Subcutaneous abdominal adipose tissue (tissue), 5 donors: ENCODE results near the gene QKI.

ENCODE experiments used
- H3K27ac ChIP-seq: one replicate; pipeline ENCODE4 v1.7.0; 2013; ENCODE audit warnings: low read depth, mild to moderate bottlenecking, inconsistent platforms, low read length, moderate library complexity
- H3K27me3 ChIP-seq, 5 donors: one replicate each; pipeline ENCODE4 v1.7.0; 2013; ENCODE audit warnings: low read length in 5 of 5, inconsistent platforms in 1 of 5; ENCODE audit not compliant: control insufficient read depth in 5 of 5, insufficient read depth in 4 of 5
- H3K36me3 ChIP-seq, 5 donors: one replicate each; pipeline ENCODE4 v1.7.0; 2013; ENCODE audit warnings: low read length in 5 of 5; ENCODE audit not compliant: control insufficient read depth in 5 of 5, insufficient read depth in 5 of 5
- H3K4me1 ChIP-seq, 5 donors: one replicate each; pipeline ENCODE4 v1.7.0; 2013; ENCODE audit warnings: low read length in 5 of 5, mild to moderate bottlenecking in 3 of 5, moderate library complexity in 1 of 5; ENCODE audit not compliant: control insufficient read depth in 5 of 5, insufficient read depth in 5 of 5
- H3K4me3 ChIP-seq, 5 donors: one replicate each; pipeline ENCODE4 v1.7.0; 2013; ENCODE audit warnings: low read length in 5 of 5, low read depth in 1 of 5
- H3K9ac ChIP-seq, 5 donors: one replicate each; pipeline ENCODE4 v1.7.0; 2013; ENCODE audit warnings: low read length in 5 of 5, mild to moderate bottlenecking in 4 of 5, moderate library complexity in 3 of 5
- H3K9me3 ChIP-seq, 5 donors: one replicate each; pipeline ENCODE4 v1.7.0; 2013; ENCODE audit warnings: low read length in 5 of 5; ENCODE audit not compliant: control insufficient read depth in 5 of 5
- donor health status: healthy.
- donor health status: healthy.
- donor health status: healthy.
- donor health status: healthy.
- donor health status: healthy.

The QKI gene

DNA sequence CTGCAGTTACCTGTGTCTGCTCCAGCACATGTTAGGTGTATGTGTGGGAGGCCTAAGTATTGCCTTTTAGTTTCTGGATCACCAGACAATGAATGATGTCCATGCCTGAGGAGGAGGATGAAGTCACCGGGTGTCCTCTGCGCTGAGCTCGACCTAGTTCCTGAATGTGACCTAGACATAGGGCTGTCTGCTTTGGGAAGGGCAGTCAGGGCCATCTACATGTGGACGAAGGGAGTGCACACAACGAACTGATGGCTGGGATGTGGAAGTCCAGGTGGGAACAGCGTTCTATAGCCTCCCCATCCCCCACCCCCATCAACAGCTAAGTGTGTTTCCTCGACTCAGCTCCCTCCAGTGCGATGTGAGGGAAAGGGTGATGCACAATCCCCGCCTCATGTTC lies 186.3 kb downstream of the QKI start:
- H3K27ac ChIP-seq: no peak overlapping the region

DNA sequence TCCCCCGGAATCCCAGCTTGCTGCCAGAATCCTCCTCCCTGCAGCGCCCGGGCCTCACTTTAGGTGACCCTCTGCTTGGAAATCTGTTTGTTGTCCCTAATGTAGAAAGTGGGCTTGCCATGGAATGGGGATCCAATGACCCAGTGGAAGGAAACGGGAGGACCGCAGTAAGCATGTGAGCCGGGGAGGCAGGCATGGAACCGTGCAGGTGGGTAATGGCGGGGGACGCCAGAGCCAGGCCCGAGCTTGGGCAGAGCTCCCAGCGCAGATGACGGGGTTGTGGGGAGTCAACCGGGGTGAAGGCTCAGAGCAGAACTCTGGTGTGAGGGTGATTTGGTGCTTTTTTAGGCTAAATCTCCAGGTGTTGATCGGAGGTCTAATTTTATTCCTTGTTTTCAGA lies 188.3 kb downstream of the QKI start:
- Histone ChIP-seq H3K4me1 (peaks cover 0 to 5% (median 0%) of the 10 kb centered on the region in 5 donors), H3K27me3 (no peaks in the 10 kb centered on the region), H3K36me3 (no peaks in the 10 kb centered on the region), H3K27ac (no peak overlapping the region), H3K9me3 (no peaks in the 10 kb centered on the region), H3K4me3 (no peak overlapping the region), H3K9ac (no peak overlapping the region)

More for the DNA sequence above, 186.3 kb downstream of the QKI start:
- H3K9ac ChIP-seq: no peak overlapping the region
- H3K36me3 ChIP-seq: no peaks in the 10 kb centered on the region
- H3K4me3 ChIP-seq: no peak overlapping the region
- H3K27me3 ChIP-seq: no peaks in the 10 kb centered on the region
- no peaks in the 10 kb centered on the region for H3K9me3 ChIP-seq
- peaks cover 0 to 5% (median 0%) of the 10 kb centered on the region in 5 donors for H3K4me1 ChIP-seq

DNA sequence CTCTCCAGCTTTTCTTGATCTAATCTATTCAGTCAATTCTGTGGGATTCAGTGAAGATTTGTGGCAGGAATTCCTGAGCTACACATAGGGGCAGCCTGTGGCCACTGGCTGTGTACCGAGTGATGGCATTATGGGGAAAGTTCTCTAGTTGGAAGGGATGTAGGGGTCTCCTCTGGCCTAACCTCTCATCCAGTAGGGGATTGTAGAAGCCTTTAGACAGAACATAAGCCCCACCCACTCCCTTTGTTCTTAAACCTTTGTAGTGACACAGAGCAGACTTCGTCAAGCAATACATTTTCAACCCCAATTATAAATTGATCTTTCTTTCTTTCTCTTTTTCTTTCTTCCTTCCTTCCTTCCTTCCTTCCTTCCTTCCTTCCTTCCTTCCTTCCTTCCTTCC lies 188.9 kb downstream of the QKI start:
- peaks cover 0 to 5% (median 0%) of the 10 kb centered on the region in 5 donors for H3K4me1 ChIP-seq
- H3K27ac ChIP-seq: no peak overlapping the region
- H3K9me3 ChIP-seq: no peaks in the 10 kb centered on the region
- no peak overlapping the region for H3K9ac ChIP-seq
- H3K27me3 ChIP-seq: no peaks in the 10 kb centered on the region
- H3K36me3 ChIP-seq: no peaks in the 10 kb centered on the region
- no peak overlapping the region for H3K4me3 ChIP-seq

DNA sequence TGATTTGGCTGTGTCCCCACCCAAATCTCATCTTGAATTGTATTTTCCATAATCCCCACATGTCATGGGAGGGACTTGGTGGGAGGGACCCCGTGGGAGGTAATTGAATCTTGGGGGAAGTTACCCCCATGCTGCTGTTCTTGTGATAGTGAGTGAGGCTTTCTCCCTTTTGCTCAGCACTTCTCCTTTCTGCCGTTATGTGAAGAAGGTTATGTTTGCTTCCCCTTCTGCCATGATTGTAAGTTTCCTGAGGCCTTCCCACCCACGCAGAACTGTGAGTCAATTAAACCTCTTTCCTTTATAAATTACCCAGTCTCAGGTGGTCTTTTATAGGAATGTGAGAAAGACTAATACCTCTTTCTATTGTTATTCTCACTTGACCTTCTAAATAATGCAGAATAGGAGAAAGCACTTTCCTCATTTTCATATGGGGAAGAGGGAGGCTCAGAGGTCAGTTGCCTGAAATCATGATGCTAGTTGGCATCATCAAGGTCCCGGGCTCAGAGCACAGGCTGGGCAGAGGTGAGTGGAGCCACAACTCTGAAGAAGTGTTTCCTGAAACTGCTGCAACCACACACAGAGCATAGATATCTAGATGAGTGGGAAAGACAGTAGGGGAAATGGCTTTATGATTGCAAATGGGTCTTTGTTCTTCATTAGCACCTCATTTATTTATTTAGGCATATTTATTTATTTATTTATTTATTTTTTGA lies 191.0 kb downstream of the QKI start:
- no peaks in the 10 kb centered on the region for H3K36me3 ChIP-seq

DNA sequence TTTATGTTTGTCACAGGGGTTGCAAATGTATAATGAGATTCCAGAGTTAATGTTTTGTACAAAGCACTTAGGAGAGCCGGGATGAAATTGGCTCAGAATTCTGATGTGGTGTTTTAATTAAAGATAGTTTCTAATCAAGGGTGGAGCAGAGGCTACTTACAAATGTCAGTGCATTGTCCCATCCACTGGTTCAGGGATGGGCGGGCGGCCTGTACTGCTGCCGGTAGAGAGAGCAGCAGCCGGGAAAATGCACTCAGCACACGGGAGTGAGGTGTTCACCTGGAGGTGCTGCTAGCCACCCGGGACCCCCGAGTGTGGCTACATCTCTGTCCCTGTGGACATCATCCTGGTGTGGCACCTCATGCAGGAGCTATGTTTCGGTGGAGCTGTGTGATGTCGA lies 193.3 kb downstream of the QKI start:
- H3K27me3 ChIP-seq: no peaks in the 10 kb centered on the region
- no peaks in the 10 kb centered on the region for H3K36me3 ChIP-seq
- no peak overlapping the region for H3K27ac ChIP-seq
- H3K9ac ChIP-seq: no peak overlapping the region
- no peaks in the 10 kb centered on the region for H3K9me3 ChIP-seq
- H3K4me3 ChIP-seq: no peak overlapping the region
- no peaks in the 10 kb centered on the region for H3K4me1 ChIP-seq

More for the DNA sequence above, 191.0 kb downstream of the QKI start:
- Histone ChIP-seq H3K4me3 (no peak overlapping the region), H3K4me1 (no peaks in the 10 kb centered on the region), H3K27me3 (no peaks in the 10 kb centered on the region), H3K9ac (no peak overlapping the region), H3K9me3 (no peaks in the 10 kb centered on the region), H3K27ac (no peak overlapping the region)

DNA sequence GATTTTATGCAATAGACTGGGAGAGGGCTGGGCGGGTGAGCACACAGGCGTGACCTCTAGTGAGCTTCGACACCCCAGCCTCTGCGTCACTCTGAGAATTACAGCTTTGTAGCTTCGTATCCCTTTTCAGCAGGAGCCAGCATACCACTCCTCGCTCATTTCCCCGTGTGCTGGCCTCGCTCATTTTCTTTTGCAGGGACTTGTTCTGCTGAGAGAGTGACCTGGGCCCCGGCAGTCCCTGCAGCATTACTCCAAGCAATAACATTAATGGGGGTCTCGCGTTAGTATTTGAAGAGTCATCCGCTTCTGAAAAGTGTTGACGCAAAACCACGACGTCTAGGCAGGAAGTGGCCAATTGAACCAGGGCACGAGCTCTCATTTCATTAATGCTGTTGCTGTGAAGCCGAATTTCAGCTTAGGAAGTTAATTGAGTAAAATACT lies 193.7 kb downstream of the QKI start:
- Histone ChIP-seq H3K9me3 (no peaks in the 10 kb centered on the region), H3K27ac (no peak overlapping the region), H3K4me3 (no peak overlapping the region), H3K9ac (no peak overlapping the region), H3K4me1 (no peaks in the 10 kb centered on the region), H3K27me3 (no peaks in the 10 kb centered on the region), H3K36me3 (no peaks in the 10 kb centered on the region)

DNA sequence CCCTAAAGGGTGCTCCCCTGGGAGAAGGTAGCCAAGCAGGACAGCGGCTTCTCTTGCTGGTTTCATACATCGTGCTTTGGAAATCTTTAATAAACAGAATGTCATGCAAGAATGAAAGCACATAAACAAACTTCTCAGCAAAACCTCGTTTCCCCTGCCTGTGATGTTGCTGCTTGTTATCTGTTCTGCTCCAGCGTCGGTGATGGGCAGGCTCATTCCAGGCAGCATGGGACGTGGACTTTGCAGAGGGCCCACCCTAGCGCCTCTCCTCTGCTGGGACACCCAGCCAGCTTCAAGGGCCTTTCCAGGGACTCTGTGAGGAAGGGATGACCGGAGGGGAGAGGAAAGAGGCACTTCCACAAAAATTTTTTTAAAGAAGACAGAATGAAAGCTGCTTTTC lies 197.7 kb downstream of the QKI start:
- H3K4me3 ChIP-seq: no peak overlapping the region
- no peak overlapping the region for H3K9ac ChIP-seq
- H3K4me1 ChIP-seq: no peaks in the 10 kb centered on the region
- no peak overlapping the region for H3K27ac ChIP-seq
- no peaks in the 10 kb centered on the region for H3K36me3 ChIP-seq
- H3K27me3 ChIP-seq: no peaks in the 10 kb centered on the region
- H3K9me3 ChIP-seq: no peaks in the 10 kb centered on the region

DNA sequence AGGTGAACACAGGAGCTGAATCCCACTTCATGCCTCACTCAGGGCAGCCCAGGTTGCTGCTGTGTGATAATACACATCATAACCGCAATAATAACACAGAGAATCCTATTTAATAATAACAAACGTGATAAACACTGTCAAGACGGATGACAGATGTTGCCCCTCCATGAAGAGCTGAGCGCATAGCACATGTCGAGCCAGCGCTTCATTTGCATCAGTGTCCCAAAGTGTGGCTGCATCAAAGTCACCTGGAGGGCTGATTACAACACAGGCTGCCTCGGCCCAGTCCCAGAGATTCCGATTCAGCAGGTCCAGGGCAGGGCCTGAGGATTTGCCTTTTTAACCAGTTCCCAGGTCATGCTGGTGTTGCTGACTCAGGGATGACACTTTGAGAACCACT lies 198.5 kb downstream of the QKI start:
- no peak overlapping the region for H3K4me3 ChIP-seq
- H3K27ac ChIP-seq: no peak overlapping the region
- H3K4me1 ChIP-seq: no peaks in the 10 kb centered on the region
- no peaks in the 10 kb centered on the region for H3K9me3 ChIP-seq
- no peak overlapping the region for H3K9ac ChIP-seq
- H3K27me3 ChIP-seq: no peaks in the 10 kb centered on the region
- H3K36me3 ChIP-seq: no peaks in the 10 kb centered on the region

DNA sequence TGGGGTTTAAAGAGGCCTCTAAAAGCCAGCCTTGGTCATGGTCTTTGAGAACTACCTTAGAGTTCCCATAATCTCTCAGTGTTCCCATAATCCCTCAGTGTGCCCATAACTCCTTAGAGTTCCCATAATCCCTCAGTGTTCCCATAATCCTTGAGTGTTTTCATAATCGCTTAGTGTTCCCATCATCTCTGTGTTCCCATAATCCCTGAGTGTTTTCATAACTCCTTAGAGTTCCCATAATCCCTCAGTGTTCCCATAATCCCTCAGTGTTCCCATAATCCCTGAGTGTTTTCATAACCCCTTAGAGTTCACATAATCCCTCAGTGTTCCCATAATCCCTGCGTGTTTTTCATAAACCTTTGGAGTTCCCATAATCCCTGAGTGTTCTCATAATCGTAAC lies 199.2 kb downstream of the QKI start:
- Histone ChIP-seq H3K27ac (no peak overlapping the region), H3K4me3 (no peak overlapping the region), H3K4me1 (no peaks in the 10 kb centered on the region), H3K9ac (no peak overlapping the region), H3K27me3 (no peaks in the 10 kb centered on the region), H3K9me3 (no peaks in the 10 kb centered on the region), H3K36me3 (no peaks in the 10 kb centered on the region)

DNA sequence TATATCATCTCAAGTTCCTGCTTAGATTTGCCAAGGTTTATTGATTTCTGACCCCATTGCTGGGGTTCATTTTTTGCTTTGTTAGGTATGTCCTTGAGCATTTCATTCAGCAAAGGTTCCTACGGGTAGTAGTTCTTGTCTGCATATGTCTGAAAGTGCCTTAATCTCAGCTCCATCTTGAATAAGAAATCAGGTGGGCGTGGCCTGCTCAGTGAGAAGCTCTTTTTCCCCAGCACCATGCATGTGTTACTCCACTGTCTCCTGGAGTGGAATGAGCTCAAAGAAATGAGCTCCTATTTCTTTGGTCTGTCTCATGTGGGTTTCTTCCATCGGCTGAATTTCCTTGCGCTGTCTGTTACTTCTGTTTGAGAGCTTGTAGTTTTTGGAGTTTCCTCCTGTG lies 201.9 kb downstream of the QKI start:
- Histone ChIP-seq H3K9me3 (no peaks in the 10 kb centered on the region), H3K36me3 (no peaks in the 10 kb centered on the region), H3K4me1 (no peaks in the 10 kb centered on the region), H3K4me3 (no peak overlapping the region), H3K9ac (no peak overlapping the region), H3K27ac (no peak overlapping the region), H3K27me3 (no peaks in the 10 kb centered on the region)
